ENCODE results near the gene JOSD2.
A peak's percentile ranks its signal among the peaks of the same experiment; 100 is the strongest.

Gene JOSD2

GRCh38 chr19:50480281-50481111 is 30.5 kb downstream of the JOSD2 start:
- 91% methylated on average over 23 of the region's 37 CpGs for WGBS (ENCODE audit: insufficient coverage)
- ChIA-PET CTCF (interaction anchor here (0.7 kb wide), 1 partner anchor 551 kb away, joined by 3 read pairs; no protein-coding TSS in a partner anchor), POLR2A (interaction anchor here (0.6 kb wide), 1 partner anchor 461 kb away, joined by 3 read pairs; no protein-coding TSS in a partner anchor)
- H3K27ac ChIP-seq (ENCODE audit: insufficient read depth in 1 of 2, low read depth in 1 of 2, low read length in 2 of 2, poor library complexity in 1 of 2, severe bottlenecking in 2 of 2) = no peak overlapping the region
- no peak for DNase-seq
- H3K27me3 ChIP-seq (replicated peaks in 2 of 5; ENCODE audit: control insufficient read depth in 4 of 5, insufficient read depth in 5 of 5, low read length in 4 of 5) = no peaks in the 10 kb centered on the region
- peaks cover 0 to 16% (median 11%) of the 10 kb centered on the region in 4 experiments for H3K4me1 ChIP-seq (ENCODE audit: control extremely low read depth in 1 of 4, control insufficient read depth in 4 of 4, insufficient read depth in 4 of 4, low read length in 3 of 4)
- H3K4me3 ChIP-seq (ENCODE audit: control insufficient read depth in 1 of 7, extremely low read depth in 1 of 7, insufficient read depth in 4 of 7, low read depth in 2 of 7, low read length in 6 of 7) = no peak overlapping the region
- peaks cover 5 to 59% (median 44%) of the 10 kb centered on the region in 4 experiments for H3K36me3 ChIP-seq (ENCODE audit: control insufficient read depth in 4 of 4, insufficient read depth in 4 of 4, low read length in 3 of 4)
- H3K9me3 ChIP-seq (ENCODE audit: control extremely low read depth in 1 of 5, control insufficient read depth in 4 of 5, insufficient read depth in 2 of 5, low read depth in 1 of 5, low read length in 4 of 5) = peaks cover 0 to 7% (median 0%) of the 10 kb centered on the region in 5 experiments

DNA sequence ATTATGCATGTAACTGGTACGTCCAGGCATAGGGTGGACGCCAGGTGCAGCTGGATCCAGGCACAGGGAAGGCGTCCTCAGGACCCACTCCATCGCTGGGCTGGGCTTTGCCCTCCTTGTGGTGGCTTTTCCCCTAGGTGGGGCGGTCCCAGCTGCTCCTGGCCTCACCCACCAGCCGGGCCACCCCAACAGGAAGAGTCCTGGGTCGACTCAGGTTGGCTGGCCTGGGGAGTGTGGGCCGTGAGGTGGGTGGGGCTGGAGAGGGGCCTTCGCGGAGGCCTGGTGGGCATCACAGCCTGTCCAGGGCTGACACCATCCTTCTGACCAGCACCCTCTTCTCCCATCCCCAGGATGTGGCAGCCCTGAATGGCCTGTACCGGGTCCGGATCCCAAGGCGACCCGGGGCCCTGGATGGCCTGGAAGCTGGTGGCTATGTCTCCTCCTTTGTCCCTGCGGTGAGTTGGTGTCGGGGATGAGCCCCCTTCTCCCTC is 31.2 kb downstream of the JOSD2 start:
- Histone ChIP-seq H3K4me3 (ENCODE audit: control insufficient read depth in 1 of 7, extremely low read depth in 1 of 7, insufficient read depth in 4 of 7, low read depth in 2 of 7, low read length in 6 of 7) (no peak overlapping the region), H3K9me3 (ENCODE audit: control extremely low read depth in 1 of 5, control insufficient read depth in 4 of 5, insufficient read depth in 2 of 5, low read depth in 1 of 5, low read length in 4 of 5) (peaks cover 0 to 7% (median 0%) of the 10 kb centered on the region in 5 experiments), H3K36me3 (ENCODE audit: control insufficient read depth in 4 of 4, insufficient read depth in 4 of 4, low read length in 3 of 4) (peaks cover 5 to 55% (median 44%) of the 10 kb centered on the region in 4 experiments), H3K27me3 (replicated peaks in 2 of 5; ENCODE audit: control insufficient read depth in 4 of 5, insufficient read depth in 5 of 5, low read length in 4 of 5) (no peaks in the 10 kb centered on the region), H3K27ac (ENCODE audit: insufficient read depth in 1 of 2, low read depth in 1 of 2, low read length in 2 of 2, poor library complexity in 1 of 2, severe bottlenecking in 2 of 2) (no peak overlapping the region), H3K4me1 (ENCODE audit: control extremely low read depth in 1 of 4, control insufficient read depth in 4 of 4, insufficient read depth in 4 of 4, low read length in 3 of 4) (peaks cover 0 to 16% (median 11%) of the 10 kb centered on the region in 4 experiments)
- CTCF ChIA-PET = interaction anchor here (0.7 to 1.7 kb wide), 3 partner anchors 19 to 550 kb away, joined by 3 to 5 read pairs (median 5); no protein-coding TSS in a partner anchor
- WGBS (ENCODE audit: insufficient coverage) = 97% methylated on average over 12 of the region's 16 CpGs
- no peak for DNase-seq
- POLR2A ChIA-PET = no interaction called here

- H3K4me1 ChIP-seq (ENCODE audit: control extremely low read depth in 1 of 4, control insufficient read depth in 4 of 4, insufficient read depth in 4 of 4, low read length in 3 of 4) = peaks cover 0 to 16% (median 11%) of the 10 kb centered on the region in 4 experiments
- ChIA-PET CTCF (interaction anchor here (1.1 to 1.7 kb wide), 4 partner anchors 19 to 108 kb away, joined by 3 to 5 read pairs (median 4); no protein-coding TSS in a partner anchor), POLR2A (no interaction called here)
- H3K27ac ChIP-seq (ENCODE audit: insufficient read depth in 1 of 2, low read depth in 1 of 2, low read length in 2 of 2, poor library complexity in 1 of 2, severe bottlenecking in 2 of 2) = no peak overlapping the region
- WGBS (ENCODE audit: insufficient coverage) = 92% methylated on average over 10 of the region's 19 CpGs
- H3K36me3 ChIP-seq (ENCODE audit: control insufficient read depth in 4 of 4, insufficient read depth in 4 of 4, low read length in 3 of 4) = peaks cover 5 to 53% (median 42%) of the 10 kb centered on the region in 4 experiments
- H3K9me3 ChIP-seq (ENCODE audit: control extremely low read depth in 1 of 5, control insufficient read depth in 4 of 5, insufficient read depth in 2 of 5, low read depth in 1 of 5, low read length in 4 of 5) = peaks cover 0 to 7% (median 0%) of the 10 kb centered on the region in 5 experiments
- H3K27me3 ChIP-seq (replicated peaks in 2 of 5; ENCODE audit: control insufficient read depth in 4 of 5, insufficient read depth in 5 of 5, low read length in 4 of 5) = no peaks in the 10 kb centered on the region
- H3K4me3 ChIP-seq (ENCODE audit: control insufficient read depth in 1 of 7, extremely low read depth in 1 of 7, insufficient read depth in 4 of 7, low read depth in 2 of 7, low read length in 6 of 7) = no peak overlapping the region
- peak; percentile 36 to 59 (median 50) for DNase-seq
Observed at GRCh38 chr19:50478901-50479715, 31.9 kb downstream of the JOSD2 start.

- no peak overlapping the region for H3K27ac ChIP-seq (ENCODE audit: insufficient read depth in 1 of 2, low read depth in 1 of 2, low read length in 2 of 2, poor library complexity in 1 of 2, severe bottlenecking in 2 of 2)
- ChIA-PET CTCF (interaction anchor here (1.1 to 1.7 kb wide), 3 partner anchors 17 to 107 kb away, joined by 3 to 5 read pairs (median 3); no protein-coding TSS in a partner anchor), POLR2A (no interaction called here)
- H3K36me3 ChIP-seq (ENCODE audit: control insufficient read depth in 4 of 4, insufficient read depth in 4 of 4, low read length in 3 of 4) = peaks cover 5 to 47% (median 36%) of the 10 kb centered on the region in 4 experiments
- peaks cover 0 to 7% (median 0%) of the 10 kb centered on the region in 5 experiments for H3K9me3 ChIP-seq (ENCODE audit: control extremely low read depth in 1 of 5, control insufficient read depth in 4 of 5, insufficient read depth in 2 of 5, low read depth in 1 of 5, low read length in 4 of 5)
- no peaks in the 10 kb centered on the region for H3K27me3 ChIP-seq (replicated peaks in 2 of 5; ENCODE audit: control insufficient read depth in 4 of 5, insufficient read depth in 5 of 5, low read length in 4 of 5)
- 99% methylated on average over 14 of the region's 17 CpGs for WGBS (ENCODE audit: insufficient coverage)
- no peak for DNase-seq
- H3K4me1 ChIP-seq (ENCODE audit: control extremely low read depth in 1 of 4, control insufficient read depth in 4 of 4, insufficient read depth in 4 of 4, low read length in 3 of 4) = peaks cover 0 to 16% (median 11%) of the 10 kb centered on the region in 4 experiments
- peak overlapping the region in 3 of 7 experiments; percentile 89 to 98 (median 95) for H3K4me3 ChIP-seq (ENCODE audit: control insufficient read depth in 1 of 7, extremely low read depth in 1 of 7, insufficient read depth in 4 of 7, low read depth in 2 of 7, low read length in 6 of 7)
Observed at GRCh38 chr19:50477751-50478515, 33.1 kb downstream of the JOSD2 start.

- WGBS (ENCODE audit: insufficient coverage) = 22% methylated on average over 17 of the region's 20 CpGs
- no peaks in the 10 kb centered on the region for H3K27me3 ChIP-seq (replicated peaks in 2 of 5; ENCODE audit: control insufficient read depth in 4 of 5, insufficient read depth in 5 of 5, low read length in 4 of 5)
- peaks cover 0 to 7% (median 0%) of the 10 kb centered on the region in 5 experiments for H3K9me3 ChIP-seq (ENCODE audit: control extremely low read depth in 1 of 5, control insufficient read depth in 4 of 5, insufficient read depth in 2 of 5, low read depth in 1 of 5, low read length in 4 of 5)
- peaks cover 0 to 16% (median 11%) of the 10 kb centered on the region in 4 experiments for H3K4me1 ChIP-seq (ENCODE audit: control extremely low read depth in 1 of 4, control insufficient read depth in 4 of 4, insufficient read depth in 4 of 4, low read length in 3 of 4)
- H3K27ac ChIP-seq (ENCODE audit: insufficient read depth in 1 of 2, low read depth in 1 of 2, low read length in 2 of 2, poor library complexity in 1 of 2, severe bottlenecking in 2 of 2) = peak overlapping the region; percentile 33 to 81
- peak overlapping the region; percentile 84 to 98 (median 89) for H3K4me3 ChIP-seq (ENCODE audit: control insufficient read depth in 1 of 7, extremely low read depth in 1 of 7, insufficient read depth in 4 of 7, low read depth in 2 of 7, low read length in 6 of 7)
- peaks cover 5 to 39% (median 29%) of the 10 kb centered on the region in 4 experiments for H3K36me3 ChIP-seq (ENCODE audit: control insufficient read depth in 4 of 4, insufficient read depth in 4 of 4, low read length in 3 of 4)
- DNase-seq = no peak
- ChIA-PET POLR2A (no interaction called here), CTCF (no interaction called here)
Observed at GRCh38 chr19:50476907-50477238, 34.1 kb downstream of the JOSD2 start.

GRCh38 chr19:50476224-50476906 is 34.6 kb downstream of the JOSD2 start, which contains the start of the genes EMC10 and GARIN5A:
EMC10 (plus strand) TSS chr19:50476507; CDS start chr19:50476545, 38 bp downstream.
GARIN5A (minus strand) TSS chr19:50476848; CDS start chr19:50476388, 460 bp downstream.
- peak; percentile 96 to 97 (median 97) for DNase-seq
- Histone ChIP-seq H3K27ac (ENCODE audit: insufficient read depth in 1 of 2, low read depth in 1 of 2, low read length in 2 of 2, poor library complexity in 1 of 2, severe bottlenecking in 2 of 2) (peak within 1 kb of the TSS; percentile 33 to 81), H3K27me3 (replicated peaks in 2 of 5; ENCODE audit: control insufficient read depth in 4 of 5, insufficient read depth in 5 of 5, low read length in 4 of 5) (no peaks in the 10 kb centered on the region), H3K9me3 (ENCODE audit: control extremely low read depth in 1 of 5, control insufficient read depth in 4 of 5, insufficient read depth in 2 of 5, low read depth in 1 of 5, low read length in 4 of 5) (peaks cover 0 to 7% (median 0%) of the 10 kb centered on the region in 5 experiments), H3K4me1 (ENCODE audit: control extremely low read depth in 1 of 4, control insufficient read depth in 4 of 4, insufficient read depth in 4 of 4, low read length in 3 of 4) (peaks cover 0 to 16% (median 11%) of the 10 kb centered on the region in 4 experiments), H3K4me3 (ENCODE audit: control insufficient read depth in 1 of 7, extremely low read depth in 1 of 7, insufficient read depth in 4 of 7, low read depth in 2 of 7, low read length in 6 of 7) (peak within 1 kb of the TSS; percentile 84 to 98 (median 89)), H3K36me3 (ENCODE audit: control insufficient read depth in 4 of 4, insufficient read depth in 4 of 4, low read length in 3 of 4) (peaks cover 5 to 37% (median 26%) of the 10 kb centered on the region in 4 experiments)
- POLR2A ChIA-PET = no interaction called here
- 4% methylated on average over 47 of the region's 58 CpGs for WGBS (ENCODE audit: insufficient coverage)
- CTCF ChIA-PET = no interaction called here
